Activated CD4-positive, alpha-beta T cell treated with anti-CD3 and anti-CD28 coated beads for 48 hours (primary cell): ENCODE results near the gene GPR32.
"Not testable (repeated sequence)": the region's sequence is repeated elsewhere in the genome, so short reads cannot be mapped to it uniquely, and the experiment has no call there.

Source experiments
- DNase-seq: peaks from one replicate; pipeline ENCODE4 v3.0.0-alpha.2; 2020

GPR32 gene

GRCh38 chr19:50770164-50770563, at the start of gene GPR32:
GPR32 (plus strand) TSS chr19:50770464; CDS start chr19:50770601, 137 bp downstream.
- not testable (repeated sequence) for DNase-seq

- no peak for DNase-seq
Observed at GRCh38 chr19:50720921-50721381, 49.3 kb upstream of the GPR32 start.

- no peak for DNase-seq
Observed at GRCh38 chr19:50721441-50722137, 48.7 kb upstream of the GPR32 start.

- DNase-seq: no peak
Observed at GRCh38 chr19:50722201-50723013, 47.9 kb upstream of the GPR32 start.

- DNase-seq: no peak
Observed at GRCh38 chr19:50723069-50723468, 47.2 kb upstream of the GPR32 start, which contains the start of gene CLEC11A. CLEC11A (plus strand) TSS chr19:50723364; CDS start chr19:50723526, 162 bp downstream.

- no peak for DNase-seq
Observed at GRCh38 chr19:50723735-50724521, 46.3 kb upstream of the GPR32 start.

GRCh38 chr19:50724522-50725217, 45.6 kb upstream of the GPR32 start:
- peak; percentile 99 for DNase-seq

- DNase-seq: no peak
Observed at GRCh38 chr19:50725218-50725910, 44.9 kb upstream of the GPR32 start.

GRCh38 chr19:50725911-50726230, 44.4 kb upstream of the GPR32 start:
- no peak for DNase-seq

- DNase-seq: peak; percentile 93
Observed at GRCh38 chr19:50728084-50728737, 42.1 kb upstream of the GPR32 start.

GRCh38 chr19:50729894-50730293, 40.4 kb upstream of the GPR32 start:
- DNase-seq: no peak

GRCh38 chr19:50735869-50736268, 34.4 kb upstream of the GPR32 start:
- DNase-seq: no peak

- no peak for DNase-seq
Observed at GRCh38 chr19:50736338-50736737, 33.9 kb upstream of the GPR32 start.

- no peak for DNase-seq
Observed at GRCh38 chr19:50739132-50739913, 30.9 kb upstream of the GPR32 start.

- no peak for DNase-seq
Observed at GRCh38 chr19:50739914-50740426, 30.3 kb upstream of the GPR32 start.

- no peak for DNase-seq
Observed at GRCh38 chr19:50741179-50741933, 28.9 kb upstream of the GPR32 start.

GRCh38 chr19:50743537-50743936, 26.7 kb upstream of the GPR32 start:
- no peak for DNase-seq

GRCh38 chr19:50745221-50745620, 25.0 kb upstream of the GPR32 start:
- DNase-seq: no peak

- not testable (repeated sequence) for DNase-seq
Observed at GRCh38 chr19:50747141-50747540, 23.1 kb upstream of the GPR32 start.

GRCh38 chr19:50749490-50749889, 20.8 kb upstream of the GPR32 start:
- DNase-seq: no peak
